Globus pallidus (tissue), 1 donor: ENCODE results near the gene AKT2.

Source experiments
- DNase-seq: peaks from one replicate; pipeline ENCODE4 v3.0.0-alpha.2; 2015; ENCODE audit warnings: low spot score

Gene AKT2

GRCh38 chr19:40184273-40184672 lies 100.9 kb downstream of the AKT2 start:
- no peak for DNase-seq
